C4-2B (cell line): ENCODE results near the gene FHL5.

Source experiments
- CTCF ChIP-seq: fragments of 450-650 bp; conservative IDR thresholded peaks from 2 replicates; pipeline ENCODE4 v1.5.1; 2017; ENCODE audit warnings: mild to moderate bottlenecking
- ZFX ChIP-seq: fragments of 450-650 bp; IDR thresholded peaks from 2 replicates; pipeline ENCODE4 v1.6.1; 2017

DNA sequence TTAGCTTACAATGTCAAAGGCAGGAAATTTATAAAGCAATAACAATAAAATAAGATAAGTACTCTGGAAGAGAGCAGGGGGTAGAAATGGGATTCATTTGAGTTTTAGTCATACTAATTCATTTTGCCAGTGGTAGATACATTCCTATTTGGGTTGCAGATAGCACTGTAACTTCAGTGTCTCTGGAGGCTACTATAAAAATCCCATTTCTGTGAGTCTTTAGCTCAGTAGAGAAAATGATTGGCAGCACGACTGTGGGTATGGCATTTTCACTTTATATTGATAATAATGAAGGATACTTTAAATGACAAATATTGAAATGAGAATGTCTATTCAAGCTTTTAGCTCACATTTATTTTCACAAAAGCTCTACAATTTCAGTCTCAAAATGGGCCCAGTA lies 93.6 kb downstream of the FHL5 start:
- TF ChIP-seq CTCF (no peak), ZFX (no peak)
